Stimulated activated CD8-positive, alpha-beta memory T cell treated with anti-CD3 and anti-CD28 coated beads, Interleukin-12 subunit alpha, Interleukin-12 subunit beta, amount 100 ng/mL, for 24 hours (primary cell): ENCODE measurements around the gene RPS14.
A peak's percentile ranks its signal among the peaks of the same experiment; 100 is the strongest.

Source experiments
- DNase-seq: peaks from one replicate; pipeline ENCODE4 v3.0.0-alpha.2; 2020; ENCODE audit errors: extremely low read depth

The RPS14 gene

GRCh38 chr5:150449517-150450339, at the start of gene RPS14:
Gene RPS14 (minus strand): TSS chr5:150449739. CDS start chr5:150447733, 2,006 bp downstream.
- DNase-seq: peak; percentile 89

GRCh38 chr5:150498971-150499370, 49.4 kb upstream of the RPS14 start:
- no peak for DNase-seq

GRCh38 chr5:150498501-150498900, 49.0 kb upstream of the RPS14 start:
- DNase-seq: no peak

GRCh38 chr5:150497989-150498317, 48.4 kb upstream of the RPS14 start:
- no peak for DNase-seq

GRCh38 chr5:150497274-150497988, 47.9 kb upstream of the RPS14 start:
- DNase-seq: no peak

- DNase-seq: no peak
Measured at GRCh38 chr5:150496534-150496933, 47.0 kb upstream of the RPS14 start.

- no peak for DNase-seq
Measured at GRCh38 chr5:150496098-150496497, 46.6 kb upstream of the RPS14 start.

GRCh38 chr5:150492621-150493020, 43.1 kb upstream of the RPS14 start:
- no peak for DNase-seq

GRCh38 chr5:150491876-150492275, 42.3 kb upstream of the RPS14 start:
- no peak for DNase-seq

GRCh38 chr5:150490754-150491153, 41.2 kb upstream of the RPS14 start:
- no peak for DNase-seq

GRCh38 chr5:150490296-150490669, 40.7 kb upstream of the RPS14 start:
- no peak for DNase-seq

GRCh38 chr5:150489360-150490295, 40.1 kb upstream of the RPS14 start:
- no peak for DNase-seq

- no peak for DNase-seq
Measured at GRCh38 chr5:150488519-150489359, 39.2 kb upstream of the RPS14 start.

GRCh38 chr5:150487199-150488061, 37.9 kb upstream of the RPS14 start:
- no peak for DNase-seq

- no peak for DNase-seq
Measured at GRCh38 chr5:150486402-150487198, 37.1 kb upstream of the RPS14 start.

GRCh38 chr5:150485693-150486401, 36.3 kb upstream of the RPS14 start:
- no peak for DNase-seq

- no peak for DNase-seq
Measured at GRCh38 chr5:150484964-150485692, 35.6 kb upstream of the RPS14 start.

- DNase-seq: no peak
Measured at GRCh38 chr5:150481972-150482406, 32.5 kb upstream of the RPS14 start.
